Measurements from ENCODE around the gene EXOC1L. TPM values are rescaled to one million over a fixed set of nuclear protein-coding genes. Genes with fewer than 3 reads are reported as not detected.
A peak's percentile ranks its signal among the peaks of the same experiment; 100 is the strongest.

The EXOC1L gene
- total and polyA plus RNA-seq, 9 of the 15 experiments (the other 6 are each of a cell fraction or from before 2014, with no cell fraction given), result 0.38 to 3.9 (median 1.0) TPM; not detected in 1

DNA sequence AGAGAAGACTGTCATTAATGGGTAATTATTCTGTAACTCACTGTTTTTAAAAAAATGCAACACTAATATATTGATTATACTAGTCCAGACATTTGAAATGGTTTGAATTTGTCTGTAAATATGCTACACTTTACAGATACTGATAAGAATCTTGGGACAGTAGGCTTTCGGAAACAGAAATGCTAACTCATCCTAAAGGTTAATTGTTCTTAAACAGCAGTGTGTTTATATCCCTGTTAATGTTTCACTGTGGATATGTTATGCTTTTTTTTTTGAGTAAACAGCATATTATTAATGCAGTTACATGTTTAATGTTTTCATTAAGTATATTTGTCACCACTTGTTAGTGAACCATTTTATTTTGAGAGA lies 65.2 kb downstream of the EXOC1L start (continued):
- TF ChIP-seq MAX (CRISPR knock-in tag; IDR thresholded peaks at IDR 0.05) (no peak), BACH1 (tag; IDR thresholded peaks at IDR 0.05) (no peak), ARID1B (IDR thresholded peaks at IDR 0.05) (peak; percentile 32; the same call in 1 of the 2 replicates), RERE (CRISPR knock-in tag; IDR thresholded peaks at IDR 0.05; ENCODE audit: borderline replicate concordance) (no peak), CREBBP (IDR thresholded peaks at IDR 0.05; ENCODE audit: low read depth, low read length) (no peak), SMARCA5 (IDR thresholded peaks at IDR 0.05) (no peak), MAFF (IDR thresholded peaks at IDR 0.05; ENCODE audit: low read length) (peak; percentile 79), HSF4 (CRISPR knock-in tag; IDR thresholded peaks at IDR 0.05; ENCODE audit: borderline replicate concordance) (no peak), SMARCC2 (IDR thresholded peaks at IDR 0.05; ENCODE audit: low read depth) (peak; percentile 47; the same call in 1 of the 2 replicates), COPS2 (conservative IDR thresholded peaks at IDR 0.05) (no peak), TFAP4 (CRISPR knock-in tag; IDR thresholded peaks at IDR 0.05; ENCODE audit: borderline replicate concordance) (no peak), ZNF75A (CRISPR knock-in tag; IDR thresholded peaks at IDR 0.05) (no peak), CAMTA2 (CRISPR knock-in tag; conservative IDR thresholded peaks at IDR 0.05) (no peak), ZKSCAN8 (CRISPR knock-in tag; IDR thresholded peaks at IDR 0.05) (no peak)
- TF ChIP-seq, protein P1, sequence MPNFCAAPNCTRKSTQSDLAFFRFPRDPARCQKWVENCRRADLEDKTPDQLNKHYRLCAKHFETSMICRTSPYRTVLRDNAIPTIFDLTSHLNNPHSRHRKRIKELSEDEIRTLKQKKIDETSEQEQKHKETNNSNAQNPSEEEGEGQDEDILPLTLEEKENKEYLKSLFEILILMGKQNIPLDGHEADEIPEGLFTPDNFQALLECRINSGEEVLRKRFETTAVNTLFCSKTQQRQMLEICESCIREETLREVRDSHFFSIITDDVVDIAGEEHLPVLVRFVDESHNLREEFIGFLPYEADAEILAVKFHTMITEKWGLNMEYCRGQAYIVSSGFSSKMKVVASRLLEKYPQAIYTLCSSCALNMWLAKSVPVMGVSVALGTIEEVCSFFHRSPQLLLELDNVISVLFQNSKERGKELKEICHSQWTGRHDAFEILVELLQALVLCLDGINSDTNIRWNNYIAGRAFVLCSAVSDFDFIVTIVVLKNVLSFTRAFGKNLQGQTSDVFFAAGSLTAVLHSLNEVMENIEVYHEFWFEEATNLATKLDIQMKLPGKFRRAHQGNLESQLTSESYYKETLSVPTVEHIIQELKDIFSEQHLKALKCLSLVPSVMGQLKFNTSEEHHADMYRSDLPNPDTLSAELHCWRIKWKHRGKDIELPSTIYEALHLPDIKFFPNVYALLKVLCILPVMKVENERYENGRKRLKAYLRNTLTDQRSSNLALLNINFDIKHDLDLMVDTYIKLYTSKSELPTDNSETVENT (CRISPR knock-in tag; IDR thresholded peaks at IDR 0.05), result no peak
- TF ChIP-seq, protein P2, sequence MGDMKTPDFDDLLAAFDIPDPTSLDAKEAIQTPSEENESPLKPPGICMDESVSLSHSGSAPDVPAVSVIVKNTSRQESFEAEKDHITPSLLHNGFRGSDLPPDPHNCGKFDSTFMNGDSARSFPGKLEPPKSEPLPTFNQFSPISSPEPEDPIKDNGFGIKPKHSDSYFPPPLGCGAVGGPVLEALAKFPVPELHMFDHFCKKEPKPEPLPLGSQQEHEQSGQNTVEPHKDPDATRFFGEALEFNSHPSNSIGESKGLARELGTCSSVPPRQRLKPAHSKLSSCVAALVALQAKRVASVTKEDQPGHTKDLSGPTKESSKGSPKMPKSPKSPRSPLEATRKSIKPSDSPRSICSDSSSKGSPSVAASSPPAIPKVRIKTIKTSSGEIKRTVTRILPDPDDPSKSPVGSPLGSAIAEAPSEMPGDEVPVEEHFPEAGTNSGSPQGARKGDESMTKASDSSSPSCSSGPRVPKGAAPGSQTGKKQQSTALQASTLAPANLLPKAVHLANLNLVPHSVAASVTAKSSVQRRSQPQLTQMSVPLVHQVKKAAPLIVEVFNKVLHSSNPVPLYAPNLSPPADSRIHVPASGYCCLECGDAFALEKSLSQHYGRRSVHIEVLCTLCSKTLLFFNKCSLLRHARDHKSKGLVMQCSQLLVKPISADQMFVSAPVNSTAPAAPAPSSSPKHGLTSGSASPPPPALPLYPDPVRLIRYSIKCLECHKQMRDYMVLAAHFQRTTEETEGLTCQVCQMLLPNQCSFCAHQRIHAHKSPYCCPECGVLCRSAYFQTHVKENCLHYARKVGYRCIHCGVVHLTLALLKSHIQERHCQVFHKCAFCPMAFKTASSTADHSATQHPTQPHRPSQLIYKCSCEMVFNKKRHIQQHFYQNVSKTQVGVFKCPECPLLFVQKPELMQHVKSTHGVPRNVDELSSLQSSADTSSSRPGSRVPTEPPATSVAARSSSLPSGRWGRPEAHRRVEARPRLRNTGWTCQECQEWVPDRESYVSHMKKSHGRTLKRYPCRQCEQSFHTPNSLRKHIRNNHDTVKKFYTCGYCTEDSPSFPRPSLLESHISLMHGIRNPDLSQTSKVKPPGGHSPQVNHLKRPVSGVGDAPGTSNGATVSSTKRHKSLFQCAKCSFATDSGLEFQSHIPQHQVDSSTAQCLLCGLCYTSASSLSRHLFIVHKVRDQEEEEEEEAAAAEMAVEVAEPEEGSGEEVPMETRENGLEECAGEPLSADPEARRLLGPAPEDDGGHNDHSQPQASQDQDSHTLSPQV (IDR thresholded peaks at IDR 0.05), result 0 out of 2 replicates have a peak, but pooled peaks have one; percentile 24
